GM10847 (cell line): ENCODE results near the gene SSRP1.

Source experiments
- POLR2A ChIP-seq: IDR thresholded peaks from 2 replicates; pipeline ENCODE4 v1.6.1; 2011; ENCODE audit not compliant: insufficient read length; ENCODE audit errors: extremely low read depth

Gene SSRP1, protein sequence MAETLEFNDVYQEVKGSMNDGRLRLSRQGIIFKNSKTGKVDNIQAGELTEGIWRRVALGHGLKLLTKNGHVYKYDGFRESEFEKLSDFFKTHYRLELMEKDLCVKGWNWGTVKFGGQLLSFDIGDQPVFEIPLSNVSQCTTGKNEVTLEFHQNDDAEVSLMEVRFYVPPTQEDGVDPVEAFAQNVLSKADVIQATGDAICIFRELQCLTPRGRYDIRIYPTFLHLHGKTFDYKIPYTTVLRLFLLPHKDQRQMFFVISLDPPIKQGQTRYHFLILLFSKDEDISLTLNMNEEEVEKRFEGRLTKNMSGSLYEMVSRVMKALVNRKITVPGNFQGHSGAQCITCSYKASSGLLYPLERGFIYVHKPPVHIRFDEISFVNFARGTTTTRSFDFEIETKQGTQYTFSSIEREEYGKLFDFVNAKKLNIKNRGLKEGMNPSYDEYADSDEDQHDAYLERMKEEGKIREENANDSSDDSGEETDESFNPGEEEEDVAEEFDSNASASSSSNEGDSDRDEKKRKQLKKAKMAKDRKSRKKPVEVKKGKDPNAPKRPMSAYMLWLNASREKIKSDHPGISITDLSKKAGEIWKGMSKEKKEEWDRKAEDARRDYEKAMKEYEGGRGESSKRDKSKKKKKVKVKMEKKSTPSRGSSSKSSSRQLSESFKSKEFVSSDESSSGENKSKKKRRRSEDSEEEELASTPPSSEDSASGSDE

DNA sequence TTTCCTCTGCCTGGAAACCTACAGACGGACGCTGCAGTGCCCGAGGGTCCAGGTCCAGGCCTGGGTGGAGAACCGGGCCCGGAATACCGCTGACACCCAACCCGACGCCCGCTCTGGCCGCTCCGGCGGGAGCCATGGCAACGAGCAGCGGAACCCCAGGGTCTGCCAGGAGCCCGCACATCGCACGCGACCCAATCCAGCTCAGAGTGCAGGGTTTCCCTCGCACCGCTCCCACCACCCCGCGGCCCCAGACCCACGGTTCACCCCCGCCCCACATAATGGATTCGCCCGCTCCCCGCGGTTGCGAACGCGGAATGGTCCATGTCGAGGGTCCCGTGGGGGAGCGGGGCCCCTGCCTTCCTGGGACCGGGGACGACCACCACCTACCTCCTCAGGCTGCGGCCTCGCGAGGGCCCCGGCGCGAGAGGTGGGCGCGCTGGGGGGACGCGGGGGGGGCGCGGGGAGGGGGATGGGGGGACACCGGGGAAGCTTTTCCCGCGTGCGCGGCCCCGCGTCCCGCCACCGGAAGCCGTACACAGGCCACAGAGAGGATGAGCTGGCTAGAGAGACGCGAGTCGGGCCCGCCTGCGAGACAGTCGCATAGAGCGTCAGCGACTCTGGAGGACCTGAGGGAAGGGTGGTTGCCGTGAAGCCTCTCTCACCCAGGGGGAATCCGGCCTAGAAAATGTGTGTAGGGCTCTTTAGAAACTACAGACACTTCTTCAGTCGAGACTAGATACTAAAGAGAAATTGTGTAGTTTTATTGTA, at the start of gene SSRP1:
TSS of gene SSRP1 (minus strand) at position 550 of the 768 bp plus-strand sequence. CDS start 771 bp downstream, outside the sequence.
- TF ChIP-seq POLR2A = peak; percentile 66

DNA sequence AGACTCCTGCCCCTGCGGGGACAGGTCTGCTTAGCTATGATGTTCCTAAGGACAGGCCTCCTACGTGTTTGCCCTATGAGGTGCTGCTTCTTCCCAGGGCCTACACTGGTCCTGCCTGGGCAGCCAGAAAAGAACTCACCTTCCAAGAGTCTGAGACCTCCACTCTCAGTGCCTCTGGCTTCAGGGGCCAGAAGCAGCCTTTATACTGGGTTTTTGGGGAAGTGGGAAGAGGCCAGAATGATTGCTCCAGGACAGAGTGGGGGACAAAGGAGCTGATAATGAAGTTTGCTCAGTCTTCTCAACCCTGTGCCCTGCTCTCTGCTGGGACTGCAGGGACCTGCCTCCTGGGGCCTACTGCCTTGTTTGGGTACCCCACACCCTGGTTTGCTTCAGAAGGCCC, 45.3 kb upstream of the SSRP1 start, which contains the start of gene PRG3:
TSS of gene PRG3 (minus strand) at position 176 of the 400 bp plus-strand sequence. CDS start 442 bp downstream, outside the sequence.
- no peak for TF ChIP-seq POLR2A

DNA sequence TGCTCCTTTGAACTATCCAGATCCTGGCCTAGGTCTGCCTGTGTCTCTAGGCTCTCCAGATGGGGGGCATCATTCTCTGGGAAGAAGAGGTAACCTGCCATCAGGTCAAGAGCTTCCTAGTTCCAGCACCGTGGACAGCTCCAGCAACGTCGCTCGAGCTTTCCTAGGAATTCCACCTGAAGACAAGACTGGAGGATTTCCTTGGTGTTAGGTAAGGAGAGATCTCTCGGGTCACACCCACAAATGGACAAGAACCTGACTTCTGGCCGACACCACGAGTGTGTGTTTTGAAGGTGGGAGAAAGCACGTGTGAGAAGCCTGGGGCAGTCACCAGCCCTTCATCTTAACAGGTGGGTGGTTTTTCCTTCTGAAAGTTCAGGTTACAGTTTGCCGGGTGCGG, 44.0 kb upstream of the SSRP1 start:
- no peak for TF ChIP-seq POLR2A

DNA sequence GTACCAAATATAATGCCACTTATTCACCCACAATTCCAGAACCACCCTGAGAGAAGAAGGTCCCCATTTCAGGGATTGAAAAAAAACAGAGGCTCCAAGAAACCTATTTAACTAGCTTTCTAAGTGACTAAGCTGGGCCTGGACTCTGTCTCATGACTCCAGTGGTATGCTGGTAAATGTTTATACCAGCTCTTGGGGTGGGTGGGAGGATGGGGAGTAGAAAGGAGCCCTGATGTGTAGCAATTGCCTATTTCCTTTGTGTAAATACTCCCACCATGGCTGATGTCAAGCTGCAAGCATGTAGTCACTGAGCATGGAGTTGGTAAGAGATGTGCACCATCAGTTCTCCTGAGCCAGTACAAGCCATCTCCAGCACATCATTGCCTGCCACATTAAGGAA, 42.5 kb upstream of the SSRP1 start:
- no peak for TF ChIP-seq POLR2A

DNA sequence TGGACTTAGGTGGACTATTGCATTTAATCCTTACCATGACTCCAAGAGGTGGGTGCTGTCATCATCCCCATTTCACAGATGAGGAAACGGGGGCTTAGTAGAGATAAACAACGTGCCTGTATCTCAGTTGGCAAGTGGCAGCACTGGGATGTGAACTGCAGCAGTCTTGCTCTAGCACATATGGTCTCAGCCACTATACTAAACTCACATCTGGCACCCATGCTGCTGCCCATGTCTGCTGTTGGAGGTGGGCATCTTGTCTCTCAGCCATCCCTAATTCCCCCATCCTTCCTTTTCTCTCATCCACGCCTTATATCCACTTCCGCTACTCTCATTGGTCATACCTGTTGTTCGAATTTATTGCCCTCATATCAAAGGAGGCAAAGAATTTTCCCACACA, 41.4 kb upstream of the SSRP1 start:
- no peak for TF ChIP-seq POLR2A

DNA sequence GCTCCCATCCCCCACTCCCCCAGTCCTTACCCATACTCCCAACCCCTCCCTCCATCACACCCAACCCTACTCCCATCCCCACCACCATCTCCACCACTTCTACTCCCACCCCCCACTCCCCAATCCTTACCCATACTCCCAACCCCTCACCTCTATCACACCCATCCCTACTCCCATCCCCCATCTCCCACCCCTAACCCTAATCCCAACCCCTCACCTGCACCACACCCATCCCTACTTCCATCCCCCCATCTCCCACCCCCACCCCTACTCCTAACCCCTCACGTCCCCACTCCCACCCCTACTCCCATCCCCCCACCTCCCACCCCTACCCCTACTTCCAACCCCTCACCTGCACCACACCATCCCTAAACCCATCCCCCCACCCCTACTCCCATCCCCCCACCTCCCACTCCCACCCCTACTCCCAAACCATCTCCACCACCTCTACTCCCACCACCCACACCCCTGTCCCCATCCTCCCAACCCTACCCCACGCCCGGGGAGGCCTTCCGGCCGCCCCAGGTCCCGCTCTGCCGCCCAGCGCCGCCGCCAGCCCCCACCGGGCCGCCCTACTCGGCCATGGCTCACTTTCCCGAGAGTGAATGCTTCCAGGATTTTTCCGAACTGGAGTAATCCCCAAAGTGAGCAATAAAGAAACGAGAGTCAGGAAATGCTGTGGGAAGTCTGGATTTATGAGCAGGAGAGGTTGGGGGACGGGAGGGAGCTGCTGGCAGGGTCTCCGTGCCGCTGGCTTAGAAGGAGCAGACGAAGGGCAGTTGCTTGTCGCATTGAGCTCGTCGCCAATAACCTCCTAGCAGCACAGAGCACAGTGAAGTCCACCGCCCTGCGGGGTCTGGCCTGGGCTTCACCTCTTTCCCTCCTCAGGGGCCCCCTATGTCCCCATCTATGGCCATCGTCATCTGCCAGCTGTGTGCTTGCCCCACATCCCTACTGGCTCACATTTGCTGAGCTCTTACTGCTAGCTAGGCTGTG, 40.7 kb upstream of the SSRP1 start:
- TF ChIP-seq POLR2A = no peak

DNA sequence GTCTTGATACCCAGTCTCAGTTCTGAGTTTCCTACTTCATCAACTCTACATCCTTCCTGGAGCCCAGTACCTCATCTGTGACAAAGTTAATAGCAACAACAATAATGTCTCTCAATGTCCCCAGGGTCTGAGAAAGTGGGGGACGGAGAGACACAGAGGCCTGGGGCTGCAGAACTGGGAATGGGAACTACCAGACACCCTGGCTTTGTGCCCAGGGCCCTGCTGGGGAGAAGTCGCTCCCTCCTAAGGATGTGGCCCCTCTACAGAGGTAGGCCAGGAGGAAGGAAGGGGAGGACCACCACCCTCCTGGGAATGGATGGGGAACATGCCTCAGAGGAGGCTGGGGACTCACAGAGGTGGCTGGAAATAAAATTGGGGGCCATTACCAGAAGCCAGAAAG, 39.8 kb upstream of the SSRP1 start:
- no peak for TF ChIP-seq POLR2A

DNA sequence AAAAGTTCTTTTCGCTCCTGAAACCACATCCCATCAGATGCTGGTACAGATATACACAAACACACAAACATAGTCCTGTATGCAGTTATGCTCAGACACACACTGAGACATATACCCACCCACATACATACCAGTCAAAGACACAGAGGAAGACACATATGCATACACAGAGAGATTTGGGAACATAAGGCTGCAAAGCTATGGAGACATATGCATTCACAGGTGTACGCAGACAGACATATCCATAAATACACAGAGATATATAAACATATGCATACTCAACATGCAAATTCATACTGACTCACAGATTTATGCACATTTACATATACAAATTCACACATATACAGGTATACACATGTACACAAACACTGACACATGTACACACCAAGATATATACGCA, 39.3 kb upstream of the SSRP1 start:
- TF ChIP-seq POLR2A = no peak

DNA sequence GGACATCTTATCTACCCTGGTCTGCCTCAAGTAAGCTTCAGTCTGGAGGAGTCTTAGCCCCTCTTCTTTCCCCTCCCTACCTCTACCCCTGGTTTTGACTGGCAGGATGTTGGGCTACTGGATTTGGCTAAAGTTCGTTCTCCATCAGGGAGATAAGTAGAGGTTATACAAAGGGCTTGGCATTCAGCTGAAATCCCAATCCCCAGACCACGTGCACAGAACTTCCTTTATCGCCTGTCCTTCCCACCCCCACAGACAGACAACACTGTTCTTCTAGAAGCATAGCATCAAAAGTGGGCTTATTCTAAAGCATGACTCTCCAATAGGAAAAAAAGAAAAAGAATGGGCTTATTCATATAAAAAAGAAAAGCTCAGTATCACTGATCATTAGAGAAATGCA, 37.5 kb upstream of the SSRP1 start:
- no peak for TF ChIP-seq POLR2A

DNA sequence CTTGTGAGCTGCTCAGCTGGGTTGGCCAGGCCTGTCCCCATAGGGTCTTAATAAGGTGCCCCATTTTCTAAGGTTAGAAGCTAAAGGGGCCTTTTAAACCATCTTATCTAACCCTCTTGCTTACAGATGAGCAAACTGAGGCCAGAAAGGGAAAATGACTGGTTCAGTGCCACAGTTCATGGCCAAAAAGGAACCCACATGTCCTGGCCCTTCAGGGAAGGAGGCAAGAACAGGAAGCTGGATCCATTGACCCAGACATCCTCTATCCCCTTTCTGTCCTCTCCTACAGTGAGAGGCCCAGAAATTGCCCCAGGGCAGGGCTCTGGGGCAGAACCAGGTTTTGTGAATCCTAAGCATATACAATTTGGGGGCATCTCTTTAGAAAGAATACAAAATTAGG, 35.2 kb upstream of the SSRP1 start:
- no peak for TF ChIP-seq POLR2A

DNA sequence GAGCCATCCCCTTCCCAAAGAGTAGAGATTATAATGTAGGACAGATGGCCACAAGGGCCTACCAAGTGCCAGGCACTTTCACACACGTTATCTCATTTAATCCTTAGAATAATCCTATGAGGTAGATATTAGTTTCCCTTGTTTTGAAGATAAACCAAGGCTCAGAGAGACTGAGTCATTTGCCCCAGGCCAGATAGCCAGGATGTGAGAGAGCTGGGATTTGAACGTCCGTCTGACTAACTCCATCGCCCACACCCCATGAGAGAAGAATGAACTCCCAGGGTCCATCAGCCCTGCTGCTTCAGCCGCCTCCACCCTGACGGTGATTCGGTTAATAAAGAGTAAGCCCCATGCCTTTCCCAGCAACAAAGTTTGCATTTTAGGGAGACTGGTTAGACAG, 34.6 kb upstream of the SSRP1 start:
- no peak for TF ChIP-seq POLR2A

DNA sequence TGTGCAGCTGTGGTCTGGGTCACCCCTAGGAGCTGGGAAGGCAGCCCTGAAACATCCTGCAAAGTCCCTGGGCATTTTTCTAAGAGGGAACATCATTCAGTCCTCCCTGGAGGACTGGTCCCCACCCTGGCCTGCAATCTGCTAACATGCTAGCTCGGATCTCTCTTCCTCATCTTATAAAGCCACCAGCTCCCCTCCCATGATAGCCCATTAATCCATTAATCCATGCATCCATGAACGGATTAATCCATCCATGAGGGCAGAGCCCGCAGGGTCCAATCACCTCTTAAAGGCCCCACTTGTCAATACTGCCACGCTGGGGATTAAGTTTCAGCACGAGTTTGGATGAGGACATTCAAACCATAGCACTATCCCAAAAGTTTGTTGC, 33.1 kb upstream of the SSRP1 start:
- no peak for TF ChIP-seq POLR2A

DNA sequence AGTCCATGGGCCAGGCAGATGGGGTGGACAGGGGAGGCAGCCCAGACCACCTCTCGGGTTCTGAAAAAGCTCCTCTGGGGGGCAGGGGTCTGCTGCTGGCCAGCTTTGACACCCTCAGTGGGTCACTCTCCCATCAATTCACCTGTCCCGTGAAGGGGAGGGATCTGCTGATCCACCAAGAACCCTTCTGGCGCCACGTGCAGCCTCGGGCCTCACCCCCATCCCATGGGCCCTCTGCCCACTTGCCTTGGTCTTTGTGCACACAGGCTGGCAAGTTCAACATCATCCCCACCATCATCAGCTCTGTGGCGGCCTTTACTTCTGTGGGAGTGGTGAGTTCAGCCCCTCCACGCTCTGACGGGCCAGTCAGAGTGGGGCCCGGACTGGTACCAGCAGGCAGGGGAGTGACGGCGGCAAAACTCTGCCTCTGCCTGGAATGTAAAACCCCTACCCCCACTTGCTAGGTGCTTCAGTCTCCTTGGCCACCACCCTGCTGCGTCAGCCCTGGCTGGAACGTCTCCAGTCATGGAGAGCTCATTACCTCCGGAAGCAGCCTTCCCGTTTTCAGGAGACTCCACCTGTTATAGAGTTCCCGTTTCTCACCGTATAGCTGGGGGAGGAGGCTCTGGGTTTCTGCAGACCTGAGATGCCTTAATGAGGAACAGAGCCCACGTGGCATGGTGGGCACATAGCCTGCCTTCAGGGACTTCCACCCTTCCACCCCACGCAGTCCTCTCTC, 32.6 kb upstream of the SSRP1 start:
- TF ChIP-seq POLR2A = no peak

DNA sequence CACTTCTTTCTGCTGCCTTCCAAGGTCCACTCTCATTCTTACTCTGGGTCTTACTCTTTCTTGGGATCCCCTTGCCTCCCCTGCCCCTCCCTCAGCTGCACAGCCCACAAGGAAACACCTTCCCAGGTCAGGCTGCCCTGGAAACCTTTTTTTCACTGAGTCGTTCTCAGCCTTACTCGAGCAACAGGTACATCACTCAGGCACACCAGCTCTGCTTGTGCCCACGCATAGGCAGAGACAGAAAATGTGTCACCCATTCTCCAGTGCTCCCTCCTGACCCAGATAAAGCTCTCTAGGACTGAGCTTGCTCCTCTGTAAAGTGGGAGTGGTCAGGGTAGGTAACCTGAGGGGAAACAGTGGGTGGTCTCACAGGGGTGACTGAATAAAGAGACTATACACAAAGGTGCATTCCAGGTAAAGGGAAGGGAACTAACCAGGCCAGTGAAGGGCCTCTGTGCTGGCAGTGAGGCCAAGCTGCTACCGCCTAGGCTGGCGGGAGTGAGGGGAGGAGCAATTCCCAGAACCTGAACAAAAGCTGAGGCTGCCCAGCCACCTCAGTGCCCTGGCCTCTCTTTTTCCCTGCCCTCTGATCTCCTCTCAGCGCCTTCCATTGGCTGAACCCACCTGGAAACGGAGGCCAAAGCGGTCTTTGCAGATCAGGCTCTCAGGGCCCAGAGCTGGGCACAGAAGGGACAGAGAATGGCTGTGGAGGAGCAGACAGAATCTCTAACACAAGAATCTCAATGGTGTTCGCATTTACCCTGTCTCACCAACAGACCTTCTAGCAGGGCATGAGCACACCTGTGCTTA, 29.4 kb upstream of the SSRP1 start:
- no peak for TF ChIP-seq POLR2A
